Bronchial epithelial cell (primary cell): ENCODE data around the gene KLHL7. TPM values are rescaled to one million over a fixed set of nuclear protein-coding genes. Genes with fewer than 3 reads are reported as not detected.
"Not testable (repeated sequence)": the region's sequence is repeated elsewhere in the genome, so short reads cannot be mapped to it uniquely, and the experiment has no call there.

ENCODE experiments used
- DNase-seq: peaks from one replicate; pipeline ENCODE4 v3.0.0-alpha.2; 2010; ENCODE audit warnings: low read depth
- FAIRE-seq: peaks from 2 replicates; lab custom pipeline; 2011; peaks lifted over from hg19 to GRCh38; lab: Jason Lieb, UNC
- H3K27me3 ChIP-seq: 2 replicates; pipeline ENCODE4 v1.5.1; 2011; ENCODE audit warnings: low read length; ENCODE audit not compliant: control insufficient read depth, insufficient read depth
- H3K36me3 ChIP-seq: 2 replicates; pipeline ENCODE4 v1.5.1; 2011; ENCODE audit warnings: low read length; ENCODE audit not compliant: control insufficient read depth, insufficient read depth
- H3K4me3 ChIP-seq: 2 replicates; pipeline ENCODE4 v1.5.1; 2011; ENCODE audit warnings: mild to moderate bottlenecking, low read depth, low read length, control low read depth
- CTCF ChIP-seq: IDR thresholded peaks from 2 replicates; pipeline ENCODE4 v1.5.1; 2011; ENCODE audit warnings: mild to moderate bottlenecking, moderate library complexity, low read length, control low read depth, inconsistent platforms; ENCODE audit not compliant: insufficient read depth, severe bottlenecking
- total RNA-seq: library from RNA; depleted of rRNA; stranded (reverse); fragments of >200 nt; gene quantifications from 2 replicates; pipeline ENCODE4 v1.2.1, GENCODE V29; 2014

KLHL7 gene
- total RNA-seq, 1 donor from 2014 or later, result 20.8 TPM

GRCh38 chr7:23191022-23191421 lies 85.4 kb downstream of the KLHL7 start:
- Histone ChIP-seq H3K4me3 (no peak overlapping the region), H3K27me3 (no peaks in the 10 kb centered on the region), H3K36me3 (peaks cover 9% of the 10 kb centered on the region)
- no peak for FAIRE-seq
- TF ChIP-seq CTCF, result no peak
- DNase-seq, result no peak

GRCh38 chr7:23193650-23194227 lies 88.2 kb downstream of the KLHL7 start:
- not testable (repeated sequence) for H3K4me3 ChIP-seq, DNase-seq, FAIRE-seq, H3K36me3 ChIP-seq, H3K27me3 ChIP-seq

- DNase-seq, result no peak
- Histone ChIP-seq H3K27me3 (no peaks in the 10 kb centered on the region), H3K36me3 (peaks cover 5% of the 10 kb centered on the region), H3K4me3 (no peak overlapping the region)
- no peak for FAIRE-seq
- no peak for TF ChIP-seq CTCF
These were observed 90.7 kb downstream of the KLHL7 start for GRCh38 chr7:23196306-23196705.

GRCh38 chr7:23197745-23198144 lies 92.2 kb downstream of the KLHL7 start:
- H3K27me3 ChIP-seq, H3K36me3 ChIP-seq, H3K4me3 ChIP-seq, DNase-seq, FAIRE-seq: not testable (repeated sequence)

- Histone ChIP-seq H3K36me3 (peaks cover 3% of the 10 kb centered on the region), H3K27me3 (no peaks in the 10 kb centered on the region)
These were observed 94.7 kb downstream of the KLHL7 start for GRCh38 chr7:23200331-23200730.

GRCh38 chr7:23204241-23204640 lies 98.7 kb downstream of the KLHL7 start:
- TF ChIP-seq CTCF, result no peak
- no peaks in the 10 kb centered on the region for H3K36me3 ChIP-seq
- H3K27me3 ChIP-seq, result no peaks in the 10 kb centered on the region
- no peak overlapping the region for H3K4me3 ChIP-seq
- FAIRE-seq (no peak), DNase-seq (no peak)

More at GRCh38 chr7:23200331-23200730, 94.7 kb downstream of the KLHL7 start:
- no peak for FAIRE-seq
- no peak for TF ChIP-seq CTCF
- H3K4me3 ChIP-seq, result no peak overlapping the region
- no peak for DNase-seq

- DNase-seq (peak; percentile 18), FAIRE-seq (no peak)
- Histone ChIP-seq H3K27me3 (no peaks in the 10 kb centered on the region), H3K36me3 (no peaks in the 10 kb centered on the region), H3K4me3 (peak overlapping the region; percentile 30)
- no peak for TF ChIP-seq CTCF
These were observed 100.0 kb downstream of the KLHL7 start for GRCh38 chr7:23205577-23205908.
